NB4 (cell line): ENCODE data around the gene SETD3.

Source experiments
- DNase-seq: peaks from one replicate; pipeline ENCODE4 v3.0.0; 2010; ENCODE audit warnings: low read depth
- H3K4me3 ChIP-seq: one replicate; pipeline ENCODE4 v1.5.1; 2011; ENCODE audit warnings: mild to moderate bottlenecking, low read depth, low read length, moderate library complexity
- MAX ChIP-seq: IDR thresholded peaks from 2 replicates; pipeline ENCODE4 v1.6.1; 2011; ENCODE audit warnings: low read depth, low read length
- MYC ChIP-seq: IDR thresholded peaks from 2 replicates; pipeline ENCODE4 v1.6.1; 2011; ENCODE audit warnings: low read depth, low read length
- POLR2A ChIP-seq: IDR thresholded peaks from 2 replicates; pipeline ENCODE4 v1.6.1; 2011; ENCODE audit warnings: mild to moderate bottlenecking; ENCODE audit not compliant: insufficient read length; ENCODE audit errors: extremely low read depth
- TF ChIP-seq, protein P1 (sequence below): IDR thresholded peaks from one replicate; pipeline ENCODE4 v1.5.1; 2012; ENCODE audit warnings: low read depth, low read length

The SETD3 gene

DNA sequence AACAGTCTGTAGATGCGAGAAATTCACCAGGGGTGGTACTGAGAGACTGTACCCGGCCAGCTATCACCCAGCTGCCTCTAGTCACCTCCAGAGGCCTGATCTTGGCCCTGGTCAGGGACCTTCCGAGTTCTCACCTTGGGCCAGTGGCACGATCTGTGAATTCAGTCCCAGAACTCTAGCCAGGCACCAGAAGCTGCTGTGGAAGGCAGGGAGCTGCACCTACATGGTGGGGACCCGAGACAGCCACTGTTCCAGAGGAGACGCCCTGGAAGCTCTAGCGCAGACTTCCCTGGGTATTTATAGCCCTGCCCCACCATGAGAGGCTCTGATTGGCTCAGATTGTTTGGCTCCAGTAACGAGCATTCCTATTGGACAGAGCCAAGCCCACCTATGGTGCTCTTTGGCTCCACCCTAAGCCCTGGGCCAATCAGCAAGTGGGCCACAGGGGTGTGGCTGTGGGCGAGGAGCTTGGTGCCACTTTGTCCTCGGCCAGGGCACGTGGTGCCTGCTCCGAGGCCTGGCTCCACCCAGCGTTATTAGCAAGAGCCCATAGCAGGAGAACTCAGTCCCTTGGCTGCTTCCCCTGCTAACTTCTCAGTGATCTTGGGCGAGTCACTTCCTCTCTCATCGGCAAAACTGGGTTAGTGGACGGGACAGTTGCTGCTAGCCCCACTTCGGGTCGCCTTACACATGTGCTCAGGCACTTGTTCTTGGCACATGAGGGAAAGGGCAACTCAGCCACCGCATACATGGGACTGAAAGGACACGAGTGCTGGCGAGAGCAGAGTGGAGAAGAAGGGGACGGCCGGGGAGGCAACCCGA is 119.7 kb downstream of the SETD3 start:
- TF ChIP-seq, protein P1, sequence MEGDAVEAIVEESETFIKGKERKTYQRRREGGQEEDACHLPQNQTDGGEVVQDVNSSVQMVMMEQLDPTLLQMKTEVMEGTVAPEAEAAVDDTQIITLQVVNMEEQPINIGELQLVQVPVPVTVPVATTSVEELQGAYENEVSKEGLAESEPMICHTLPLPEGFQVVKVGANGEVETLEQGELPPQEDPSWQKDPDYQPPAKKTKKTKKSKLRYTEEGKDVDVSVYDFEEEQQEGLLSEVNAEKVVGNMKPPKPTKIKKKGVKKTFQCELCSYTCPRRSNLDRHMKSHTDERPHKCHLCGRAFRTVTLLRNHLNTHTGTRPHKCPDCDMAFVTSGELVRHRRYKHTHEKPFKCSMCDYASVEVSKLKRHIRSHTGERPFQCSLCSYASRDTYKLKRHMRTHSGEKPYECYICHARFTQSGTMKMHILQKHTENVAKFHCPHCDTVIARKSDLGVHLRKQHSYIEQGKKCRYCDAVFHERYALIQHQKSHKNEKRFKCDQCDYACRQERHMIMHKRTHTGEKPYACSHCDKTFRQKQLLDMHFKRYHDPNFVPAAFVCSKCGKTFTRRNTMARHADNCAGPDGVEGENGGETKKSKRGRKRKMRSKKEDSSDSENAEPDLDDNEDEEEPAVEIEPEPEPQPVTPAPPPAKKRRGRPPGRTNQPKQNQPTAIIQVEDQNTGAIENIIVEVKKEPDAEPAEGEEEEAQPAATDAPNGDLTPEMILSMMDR = no peak
- no peak for TF ChIP-seq MYC
- no peak for TF ChIP-seq MAX
- TF ChIP-seq POLR2A = no peak
- no peak overlapping the region for H3K4me3 ChIP-seq
- peak; percentile 47 for DNase-seq

DNA sequence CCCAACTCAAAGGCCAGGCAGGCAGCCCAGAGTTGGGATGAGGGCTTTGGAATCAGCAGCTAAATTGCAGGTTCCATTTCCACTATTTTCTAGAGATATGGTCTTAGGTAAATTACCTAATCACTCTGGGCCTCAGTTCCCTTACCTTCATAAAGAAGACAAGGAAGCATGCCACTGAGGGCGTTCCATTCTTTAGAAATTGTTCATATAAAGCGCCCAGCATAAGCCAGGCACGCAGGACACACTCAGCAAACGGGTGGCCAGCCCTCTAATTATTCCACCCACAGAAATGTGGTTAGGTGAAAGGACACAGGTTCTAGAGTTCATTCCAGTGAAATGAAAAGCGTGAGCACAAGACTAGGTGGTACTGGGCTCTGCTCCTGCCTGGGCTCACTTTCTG is 120.8 kb downstream of the SETD3 start:
- no peak for DNase-seq
- TF ChIP-seq MAX (no peak), POLR2A (no peak), MYC (no peak)
- TF ChIP-seq, protein P1 = no peak
- no peak overlapping the region for H3K4me3 ChIP-seq

- no peak overlapping the region for H3K4me3 ChIP-seq
- no peak for TF ChIP-seq MAX
- TF ChIP-seq, protein P1 = no peak
- no peak for DNase-seq
Observed at GRCh38 chr14:99357916-99358390, 122.7 kb downstream of the SETD3 start.

- H3K4me3 ChIP-seq = no peak overlapping the region
- TF ChIP-seq POLR2A (no peak), MAX (no peak), MYC (no peak)
- TF ChIP-seq, protein P1 = no peak
- no peak for DNase-seq
Observed at GRCh38 chr14:99357151-99357915, 123.3 kb downstream of the SETD3 start.

- DNase-seq = no peak
- no peak for TF ChIP-seq POLR2A
- TF ChIP-seq MYC = no peak
- TF ChIP-seq, protein P1 = no peak
- TF ChIP-seq MAX = no peak
- no peak overlapping the region for H3K4me3 ChIP-seq
Observed at GRCh38 chr14:99356031-99356608, 124.5 kb downstream of the SETD3 start.
